Measurements from ENCODE around the gene VLDLR.
"Not testable (repeated sequence)": the region's sequence is repeated elsewhere in the genome, so short reads cannot be mapped to it uniquely, and the experiment has no call there.

Gene VLDLR

DNA sequence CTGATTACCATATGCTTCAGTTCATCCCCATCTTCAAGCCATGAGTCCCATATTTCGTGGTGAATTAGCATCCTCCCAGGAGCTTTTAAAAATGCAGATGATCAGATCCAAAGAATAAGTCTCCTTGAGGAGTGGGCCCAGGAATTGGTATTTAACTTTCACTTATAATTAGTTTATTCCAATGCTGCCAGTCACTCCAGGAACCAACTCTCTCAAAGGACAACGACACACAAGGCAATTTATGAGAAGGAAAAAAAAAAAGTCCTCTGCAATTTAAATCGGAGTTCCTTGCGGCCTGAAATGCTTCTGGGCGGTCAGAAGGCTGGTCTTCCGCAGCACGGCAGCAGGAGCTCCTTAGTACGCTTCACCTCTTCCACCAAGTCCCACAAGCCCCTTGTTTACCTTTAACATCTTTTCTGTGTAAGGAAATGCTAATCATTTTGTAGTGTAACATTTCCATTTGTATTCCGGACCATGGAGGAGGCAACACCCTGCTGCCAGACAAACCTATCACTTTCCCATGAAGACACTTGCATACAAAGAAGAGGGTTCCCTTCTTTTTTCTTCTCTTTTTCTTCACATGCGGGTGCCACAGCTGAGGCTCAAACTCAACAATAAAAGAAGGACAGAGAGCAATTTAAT lies 79.4 kb downstream of the VLDLR start:
- H3K9ac ChIP-seq (ENCODE audit: low read length) = no peak overlapping the region
- H3K79me2 ChIP-seq (ENCODE audit: insufficient read depth, low read length) = no peaks in the 10 kb centered on the region
- H3F3A ChIP-seq (ENCODE audit: insufficient read depth) = no peaks in the 10 kb centered on the region
- H4K20me1 ChIP-seq (ENCODE audit: low read depth, low read length) = no peaks in the 10 kb centered on the region
- no peak for TF ChIP-seq EZH2phosphoT487 (conservative IDR thresholded peaks at IDR 0.05; ENCODE audit: low read length)
- TF ChIP-seq, protein P1, sequence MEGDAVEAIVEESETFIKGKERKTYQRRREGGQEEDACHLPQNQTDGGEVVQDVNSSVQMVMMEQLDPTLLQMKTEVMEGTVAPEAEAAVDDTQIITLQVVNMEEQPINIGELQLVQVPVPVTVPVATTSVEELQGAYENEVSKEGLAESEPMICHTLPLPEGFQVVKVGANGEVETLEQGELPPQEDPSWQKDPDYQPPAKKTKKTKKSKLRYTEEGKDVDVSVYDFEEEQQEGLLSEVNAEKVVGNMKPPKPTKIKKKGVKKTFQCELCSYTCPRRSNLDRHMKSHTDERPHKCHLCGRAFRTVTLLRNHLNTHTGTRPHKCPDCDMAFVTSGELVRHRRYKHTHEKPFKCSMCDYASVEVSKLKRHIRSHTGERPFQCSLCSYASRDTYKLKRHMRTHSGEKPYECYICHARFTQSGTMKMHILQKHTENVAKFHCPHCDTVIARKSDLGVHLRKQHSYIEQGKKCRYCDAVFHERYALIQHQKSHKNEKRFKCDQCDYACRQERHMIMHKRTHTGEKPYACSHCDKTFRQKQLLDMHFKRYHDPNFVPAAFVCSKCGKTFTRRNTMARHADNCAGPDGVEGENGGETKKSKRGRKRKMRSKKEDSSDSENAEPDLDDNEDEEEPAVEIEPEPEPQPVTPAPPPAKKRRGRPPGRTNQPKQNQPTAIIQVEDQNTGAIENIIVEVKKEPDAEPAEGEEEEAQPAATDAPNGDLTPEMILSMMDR (IDR thresholded peaks at IDR 0.05; ENCODE audit: insufficient read depth, low read length, poor library complexity, severe bottlenecking) = no peak
- H3K27me3 ChIP-seq (ENCODE audit: low read length) = no peaks in the 10 kb centered on the region
- H3K27ac ChIP-seq (ENCODE audit: low read depth, low read length) = no peak overlapping the region
- H3K9me2 ChIP-seq (replicated peaks; ENCODE audit: insufficient read depth, low read length) = no peaks in the 10 kb centered on the region
- H3K36me3 ChIP-seq (ENCODE audit: low read length) = no peaks in the 10 kb centered on the region
- H3K4me3 ChIP-seq (ENCODE audit: insufficient read depth, low read length, poor library complexity, severe bottlenecking) = no peak overlapping the region
- no peak overlapping the region for H3K4me2 ChIP-seq (ENCODE audit: low read depth, low read length, poor library complexity, severe bottlenecking)
- H2AFZ ChIP-seq (ENCODE audit: low read depth, low read length, severe bottlenecking) = no peak overlapping the region
- no peaks in the 10 kb centered on the region for H3K9me3 ChIP-seq (ENCODE audit: insufficient read depth, low read length)

DNA sequence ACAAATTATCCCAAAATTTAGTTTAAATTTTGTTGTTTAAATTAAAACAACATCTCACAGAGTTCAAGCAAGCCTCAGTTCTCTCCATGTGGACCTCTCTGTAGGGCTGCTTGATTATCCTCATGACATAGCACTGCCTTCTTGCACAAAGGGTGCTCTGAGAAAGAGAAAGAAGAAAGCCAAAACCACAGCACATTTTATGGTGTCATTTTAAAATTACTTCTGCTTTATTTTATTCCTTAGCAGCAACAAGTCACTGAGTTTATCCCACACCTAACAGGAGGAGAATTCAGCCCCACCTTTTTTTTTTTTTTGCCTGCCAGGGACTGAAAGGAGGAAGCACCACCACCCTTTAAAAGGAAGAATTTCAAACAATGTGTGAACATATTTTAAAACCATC lies 82.9 kb downstream of the VLDLR start:
- Histone ChIP-seq H3K4me3 (ENCODE audit: insufficient read depth, low read length, poor library complexity, severe bottlenecking) (no peak overlapping the region), H3K36me3 (ENCODE audit: low read length) (no peaks in the 10 kb centered on the region; the same call in 1 of the 2 replicates), H4K20me1 (ENCODE audit: low read depth, low read length) (no peaks in the 10 kb centered on the region), H3K27me3 (ENCODE audit: low read length) (no peaks in the 10 kb centered on the region), H3K27ac (ENCODE audit: low read depth, low read length) (no peak overlapping the region), H3K9me2 (replicated peaks; ENCODE audit: insufficient read depth, low read length) (no peaks in the 10 kb centered on the region), H3K79me2 (ENCODE audit: insufficient read depth, low read length) (no peaks in the 10 kb centered on the region), H3F3A (ENCODE audit: insufficient read depth) (no peaks in the 10 kb centered on the region), H2AFZ (ENCODE audit: low read depth, low read length, severe bottlenecking) (no peak overlapping the region), H3K9me3 (ENCODE audit: insufficient read depth, low read length) (no peaks in the 10 kb centered on the region), H3K9ac (ENCODE audit: low read length) (no peak overlapping the region), H3K4me2 (ENCODE audit: low read depth, low read length, poor library complexity, severe bottlenecking) (no peak overlapping the region)
- TF ChIP-seq EZH2phosphoT487 (conservative IDR thresholded peaks at IDR 0.05; ENCODE audit: low read length) = no peak
- TF ChIP-seq, protein P1 (IDR thresholded peaks at IDR 0.05; ENCODE audit: insufficient read depth, low read length, poor library complexity, severe bottlenecking) = no peak

DNA sequence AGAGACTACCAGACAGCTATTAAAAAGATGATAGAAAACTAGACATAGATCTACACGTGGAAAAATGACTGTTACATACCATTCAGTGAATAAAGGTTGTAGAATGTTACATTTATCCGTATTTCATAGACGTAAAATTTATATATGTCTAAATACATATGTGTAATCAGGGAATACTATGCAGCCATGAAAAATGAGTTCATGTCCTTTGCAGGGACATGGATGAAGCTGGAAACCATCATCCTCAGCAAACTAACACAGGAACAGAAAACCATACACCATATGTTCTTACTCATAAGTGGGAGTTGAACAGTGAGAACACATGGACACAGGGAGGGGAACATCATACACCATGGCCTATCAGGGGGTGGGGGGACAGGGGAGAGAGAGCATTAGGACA lies 85.7 kb downstream of the VLDLR start:
- H3K4me2 ChIP-seq (ENCODE audit: low read depth, low read length, poor library complexity, severe bottlenecking); H3K4me3 ChIP-seq (ENCODE audit: insufficient read depth, low read length, poor library complexity, severe bottlenecking); H3K27me3 ChIP-seq (ENCODE audit: low read length); H3K79me2 ChIP-seq (ENCODE audit: insufficient read depth, low read length); H3K27ac ChIP-seq (ENCODE audit: low read depth, low read length); H4K20me1 ChIP-seq (ENCODE audit: low read depth, low read length); H3K9me2 ChIP-seq (replicated peaks; ENCODE audit: insufficient read depth, low read length); H3K9me3 ChIP-seq (ENCODE audit: insufficient read depth, low read length); H3F3A ChIP-seq (ENCODE audit: insufficient read depth); H3K9ac ChIP-seq (ENCODE audit: low read length); H2AFZ ChIP-seq (ENCODE audit: low read depth, low read length, severe bottlenecking); H3K36me3 ChIP-seq (ENCODE audit: low read length): not testable (repeated sequence)

All from SU-DHL-6 (cell line).